ENCODE data around the gene TBC1D20.
"Not testable (repeated sequence)": the region's sequence is repeated elsewhere in the genome, so short reads cannot be mapped to it uniquely, and the experiment has no call there.

Gene TBC1D20

GRCh38 chr20:483815-484644 is 21.7 kb upstream of the TBC1D20 start:
- Histone ChIP-seq H3K4me1 (ENCODE audit: insufficient read depth, low read length) (no peaks in the 10 kb centered on the region), H3K36me3 (ENCODE audit: insufficient read depth, low read length) (peaks cover 86% of the 10 kb centered on the region), H2AFZ (ENCODE audit: low read depth, low read length) (no peak overlapping the region), H3K9me3 (ENCODE audit: low read length) (no peaks in the 10 kb centered on the region), H3K27me3 (ENCODE audit: insufficient read depth, low read length) (no peaks in the 10 kb centered on the region), H3K4me3 (ENCODE audit: low read length) (no peak overlapping the region)

GRCh38 chr20:481167-481566 is 18.8 kb upstream of the TBC1D20 start:
- Histone ChIP-seq H3K36me3 (ENCODE audit: insufficient read depth, low read length) (peaks cover 77% of the 10 kb centered on the region), H3K4me1 (ENCODE audit: insufficient read depth, low read length) (no peaks in the 10 kb centered on the region), H3K27me3 (ENCODE audit: insufficient read depth, low read length) (no peaks in the 10 kb centered on the region), H2AFZ (ENCODE audit: low read depth, low read length) (no peak overlapping the region), H3K4me3 (ENCODE audit: low read length) (no peak overlapping the region), H3K9me3 (ENCODE audit: low read length) (no peaks in the 10 kb centered on the region)

- H3K27me3 ChIP-seq (ENCODE audit: insufficient read depth, low read length) = no peaks in the 10 kb centered on the region
- H3K9me3 ChIP-seq (ENCODE audit: low read length) = no peaks in the 10 kb centered on the region
- H2AFZ ChIP-seq (ENCODE audit: low read depth, low read length) = no peak overlapping the region
- H3K36me3 ChIP-seq (ENCODE audit: insufficient read depth, low read length) = peaks cover 70% of the 10 kb centered on the region
- no peaks in the 10 kb centered on the region for H3K4me1 ChIP-seq (ENCODE audit: insufficient read depth, low read length)
- H3K4me3 ChIP-seq (ENCODE audit: low read length) = no peak overlapping the region
These were observed 17.7 kb upstream of the TBC1D20 start for GRCh38 chr20:480044-480443.

- H2AFZ ChIP-seq (ENCODE audit: low read depth, low read length) = no peak overlapping the region
- H3K4me3 ChIP-seq (ENCODE audit: low read length) = no peak overlapping the region
- peaks cover 71% of the 10 kb centered on the region for H3K36me3 ChIP-seq (ENCODE audit: insufficient read depth, low read length)
These were observed 17.2 kb upstream of the TBC1D20 start for GRCh38 chr20:479487-479886.

GRCh38 chr20:478949-479429 is 16.7 kb upstream of the TBC1D20 start:
- Histone ChIP-seq H3K9me3 (ENCODE audit: low read length) (no peaks in the 10 kb centered on the region), H3K4me3 (ENCODE audit: low read length) (no peak overlapping the region), H3K27me3 (ENCODE audit: insufficient read depth, low read length) (no peaks in the 10 kb centered on the region), H3K4me1 (ENCODE audit: insufficient read depth, low read length) (no peaks in the 10 kb centered on the region), H2AFZ (ENCODE audit: low read depth, low read length) (no peak overlapping the region), H3K36me3 (ENCODE audit: insufficient read depth, low read length) (peaks cover 66% of the 10 kb centered on the region)

More at GRCh38 chr20:479487-479886, 17.2 kb upstream of the TBC1D20 start:
- Histone ChIP-seq H3K9me3 (ENCODE audit: low read length) (no peaks in the 10 kb centered on the region), H3K4me1 (ENCODE audit: insufficient read depth, low read length) (no peaks in the 10 kb centered on the region), H3K27me3 (ENCODE audit: insufficient read depth, low read length) (no peaks in the 10 kb centered on the region)

- Histone ChIP-seq H3K9me3 (ENCODE audit: low read length) (peaks cover 1% of the 10 kb centered on the region), H3K27me3 (ENCODE audit: insufficient read depth, low read length) (no peaks in the 10 kb centered on the region), H3K4me1 (ENCODE audit: insufficient read depth, low read length) (no peaks in the 10 kb centered on the region), H3K4me3 (ENCODE audit: low read length) (no peak overlapping the region), H2AFZ (ENCODE audit: low read depth, low read length) (no peak overlapping the region), H3K36me3 (ENCODE audit: insufficient read depth, low read length) (peaks cover 66% of the 10 kb centered on the region)
These were observed 15.9 kb upstream of the TBC1D20 start for GRCh38 chr20:478010-478948.

GRCh38 chr20:476561-477249 is 14.4 kb upstream of the TBC1D20 start:
- peaks cover 51% of the 10 kb centered on the region for H3K36me3 ChIP-seq (ENCODE audit: insufficient read depth, low read length)
- not testable (repeated sequence) for H3K27me3 ChIP-seq (ENCODE audit: insufficient read depth, low read length); H2AFZ ChIP-seq (ENCODE audit: low read depth, low read length); H3K4me1 ChIP-seq (ENCODE audit: insufficient read depth, low read length); H3K4me3 ChIP-seq (ENCODE audit: low read length)
- peaks cover 10% of the 10 kb centered on the region for H3K9me3 ChIP-seq (ENCODE audit: low read length)

- H3K4me1 ChIP-seq (ENCODE audit: insufficient read depth, low read length) = no peaks in the 10 kb centered on the region
- H2AFZ ChIP-seq (ENCODE audit: low read depth, low read length) = no peak overlapping the region
- no peaks in the 10 kb centered on the region for H3K27me3 ChIP-seq (ENCODE audit: insufficient read depth, low read length)
- peaks cover 12% of the 10 kb centered on the region for H3K9me3 ChIP-seq (ENCODE audit: low read length)
- no peak overlapping the region for H3K4me3 ChIP-seq (ENCODE audit: low read length)
- peaks cover 43% of the 10 kb centered on the region for H3K36me3 ChIP-seq (ENCODE audit: insufficient read depth, low read length)
These were observed 13.4 kb upstream of the TBC1D20 start for GRCh38 chr20:475463-476357.

- Histone ChIP-seq H3K36me3 (ENCODE audit: insufficient read depth, low read length) (peaks cover 35% of the 10 kb centered on the region), H3K27me3 (ENCODE audit: insufficient read depth, low read length) (no peaks in the 10 kb centered on the region), H3K4me1 (ENCODE audit: insufficient read depth, low read length) (no peaks in the 10 kb centered on the region), H2AFZ (ENCODE audit: low read depth, low read length) (no peak overlapping the region), H3K4me3 (ENCODE audit: low read length) (no peak overlapping the region), H3K9me3 (ENCODE audit: low read length) (peaks cover 14% of the 10 kb centered on the region)
These were observed 12.2 kb upstream of the TBC1D20 start for GRCh38 chr20:474581-474980.

- peaks cover 25% of the 10 kb centered on the region for H3K36me3 ChIP-seq (ENCODE audit: insufficient read depth, low read length)
- no peaks in the 10 kb centered on the region for H3K27me3 ChIP-seq (ENCODE audit: insufficient read depth, low read length)
- H2AFZ ChIP-seq (ENCODE audit: low read depth, low read length) = no peak overlapping the region
- H3K4me3 ChIP-seq (ENCODE audit: low read length) = no peak overlapping the region
- H3K4me1 ChIP-seq (ENCODE audit: insufficient read depth, low read length) = no peaks in the 10 kb centered on the region
- H3K9me3 ChIP-seq (ENCODE audit: low read length) = peaks cover 14% of the 10 kb centered on the region
These were observed 10.6 kb upstream of the TBC1D20 start for GRCh38 chr20:472889-473292.

- Histone ChIP-seq H3K4me3 (ENCODE audit: low read length) (no peak overlapping the region), H3K36me3 (ENCODE audit: insufficient read depth, low read length) (peaks cover 22% of the 10 kb centered on the region), H3K9me3 (ENCODE audit: low read length) (peaks cover 14% of the 10 kb centered on the region), H3K4me1 (ENCODE audit: insufficient read depth, low read length) (no peaks in the 10 kb centered on the region), H3K27me3 (ENCODE audit: insufficient read depth, low read length) (no peaks in the 10 kb centered on the region), H2AFZ (ENCODE audit: low read depth, low read length) (no peak overlapping the region)
These were observed 10.0 kb upstream of the TBC1D20 start for GRCh38 chr20:472137-472846.
